Measurements from ENCODE around the gene LRRC15. TPM values are rescaled to one million over a fixed set of nuclear protein-coding genes. Genes with fewer than 3 reads are reported as not detected.

The LRRC15 gene
- total and polyA plus RNA-seq, 7 donors = 0.01 to 0.09 (median 0.04) TPM; not detected in 4

GRCh38 chr3:194310060-194310835, 59.3 kb downstream of the LRRC15 start:
- H3K36me3 ChIP-seq (ENCODE audit: insufficient read depth in 1 of 2, low read depth in 1 of 2) = no peaks in the 10 kb centered on the region
- H3K27ac ChIP-seq = no peak overlapping the region
- ATAC-seq = no peak
- intact Hi-C loops (cut with DNase I) = loop anchor here (5.0 to 10.0 kb wide), 3 partner anchors 43 to 305 kb away; no protein-coding TSS in a partner anchor
- no peak for DNase-seq
- TF ChIP-seq CTCF (IDR thresholded peaks at IDR 0.05) = no peak
- H3K4me3 ChIP-seq = no peak overlapping the region
- WGBS, 3 donors = 48 to 61% (median 53%) methylated on average over 11 of the region's 11 CpGs
- H3K27me3 ChIP-seq (ENCODE audit: insufficient read depth in 3 of 3, low read length in 2 of 3) = peaks cover 0 to 36% (median 0%) of the 10 kb centered on the region in 3 donors
- H3K4me1 ChIP-seq = peaks cover 7% of the 10 kb centered on the region
- H3K9me3 ChIP-seq = no peaks in the 10 kb centered on the region

- WGBS, 3 donors = 87 to 90% (median 88%) methylated on average over 8 of the region's 8 CpGs
- Histone ChIP-seq H3K4me1 (peaks cover 4% of the 10 kb centered on the region), H3K27ac (no peak overlapping the region), H3K4me3 (no peak overlapping the region), H3K36me3 (ENCODE audit: insufficient read depth in 1 of 2, low read depth in 1 of 2) (no peaks in the 10 kb centered on the region), H3K9me3 (no peaks in the 10 kb centered on the region), H3K27me3 (ENCODE audit: insufficient read depth in 3 of 3, low read length in 2 of 3) (peaks cover 0 to 25% (median 0%) of the 10 kb centered on the region in 3 donors)
- ATAC-seq = no peak
- DNase-seq = no peak
- no peak for TF ChIP-seq CTCF (IDR thresholded peaks at IDR 0.05)
- intact Hi-C loops (cut with DNase I) = no loop called here
These were observed 60.7 kb downstream of the LRRC15 start for GRCh38 chr3:194308601-194309449.

GRCh38 chr3:194307849-194308248, 61.7 kb downstream of the LRRC15 start:
- no peak for ATAC-seq
- 93 to 94% (median 94%) methylated on average over 8 of the region's 8 CpGs for WGBS, 3 donors
- DNase-seq = no peak

More at GRCh38 chr3:194307849-194308248, 61.7 kb downstream of the LRRC15 start:
- Histone ChIP-seq H3K4me3 (no peak overlapping the region), H3K27ac (no peak overlapping the region), H3K4me1 (no peaks in the 10 kb centered on the region), H3K27me3 (ENCODE audit: insufficient read depth in 3 of 3, low read length in 2 of 3) (peaks cover 0 to 27% (median 0%) of the 10 kb centered on the region in 3 donors), H3K9me3 (no peaks in the 10 kb centered on the region), H3K36me3 (ENCODE audit: insufficient read depth in 1 of 2, low read depth in 1 of 2) (no peaks in the 10 kb centered on the region)
- intact Hi-C loops (cut with DNase I) = no loop called here
- TF ChIP-seq CTCF (IDR thresholded peaks at IDR 0.05) = no peak
